Stimulated activated CD4-positive, alpha-beta T cell treated with anti-CD3 and anti-CD28 coated beads, Interleukin-1b, Interleukin-23, amount 100 ng/mL, for 48 hours (primary cell): ENCODE measurements around the gene RAB15.
A peak's percentile ranks its signal among the peaks of the same experiment; 100 is the strongest.

Source experiments
- DNase-seq: peaks from one replicate; pipeline ENCODE4 v3.0.0-alpha.2; 2020

The RAB15 gene

DNA sequence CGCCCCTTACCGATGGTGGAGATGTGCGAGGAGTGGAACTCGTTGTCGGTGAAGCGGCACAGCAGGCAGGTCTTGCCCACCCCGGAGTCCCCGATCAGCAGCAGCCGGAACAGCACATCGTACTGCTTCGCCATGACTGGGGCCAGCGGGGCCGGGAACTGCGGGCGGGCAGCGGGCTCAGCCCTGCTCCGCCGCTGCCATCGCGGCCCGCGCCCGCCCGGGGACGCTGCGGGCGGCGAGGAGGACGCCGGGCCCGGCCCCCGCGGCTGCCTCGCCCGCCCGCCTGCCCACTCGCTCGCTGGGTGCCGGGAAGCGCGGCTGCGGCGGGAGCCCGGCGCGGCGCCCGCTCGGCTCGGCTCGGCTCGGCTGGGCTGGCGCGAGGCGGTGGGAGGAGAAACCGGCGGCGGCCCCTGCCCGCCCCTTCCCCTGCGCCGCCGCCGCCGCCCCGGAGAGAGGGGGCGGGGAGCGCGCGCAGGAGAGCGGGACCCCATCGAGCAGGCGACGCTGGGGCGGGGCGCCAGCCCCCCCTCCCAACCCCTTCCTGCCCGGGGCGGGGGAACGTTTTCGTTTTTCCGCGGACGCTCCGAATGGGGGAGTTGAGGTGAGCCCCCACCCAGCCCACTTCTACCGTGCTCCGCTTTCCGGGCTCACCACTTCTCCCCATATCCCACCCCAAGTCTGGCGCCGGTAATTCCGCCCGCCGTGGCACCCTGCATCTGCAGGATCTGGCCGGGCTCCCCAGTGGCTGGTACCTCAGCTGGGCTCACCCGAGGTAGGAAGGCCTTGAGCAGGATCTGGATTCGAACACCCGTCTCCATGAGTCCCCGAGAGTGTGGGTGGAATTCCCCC is at the start of gene RAB15:
Gene RAB15 (minus strand): TSS at position 394 of the 849 bp plus-strand sequence. CDS start 260 bp downstream, at position 134.
- peak; percentile 16 for DNase-seq

DNA sequence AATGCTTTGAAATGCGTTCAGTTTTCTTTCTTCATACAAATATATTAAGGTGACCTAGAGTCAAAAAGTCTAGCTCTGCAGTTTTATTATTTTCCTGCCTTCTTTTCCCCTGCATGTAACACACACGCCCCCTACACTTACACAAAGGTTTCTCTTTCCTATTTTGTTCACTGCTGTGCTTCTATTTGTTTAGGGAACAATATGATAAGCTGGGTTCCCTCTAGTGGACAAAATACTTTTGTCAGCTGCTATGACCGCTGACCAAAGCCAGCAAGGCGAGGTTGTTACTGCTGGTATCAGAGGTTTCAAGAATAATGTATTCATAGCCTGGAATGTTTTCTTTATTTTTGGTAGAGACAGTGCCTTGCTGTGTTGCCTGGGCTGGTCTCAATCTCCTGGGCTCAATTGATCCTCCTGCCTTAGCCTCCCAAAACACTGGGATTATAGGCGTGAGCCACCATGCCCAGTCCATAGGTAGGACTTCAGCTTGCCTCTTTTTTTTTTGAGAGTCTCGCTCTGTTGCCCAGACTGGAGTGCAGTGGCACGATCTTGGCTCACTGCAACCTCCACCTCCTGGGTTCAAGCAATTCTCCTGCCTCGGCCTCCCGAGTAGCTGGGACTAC is 47.9 kb upstream of the RAB15 start:
- no peak for DNase-seq

DNA sequence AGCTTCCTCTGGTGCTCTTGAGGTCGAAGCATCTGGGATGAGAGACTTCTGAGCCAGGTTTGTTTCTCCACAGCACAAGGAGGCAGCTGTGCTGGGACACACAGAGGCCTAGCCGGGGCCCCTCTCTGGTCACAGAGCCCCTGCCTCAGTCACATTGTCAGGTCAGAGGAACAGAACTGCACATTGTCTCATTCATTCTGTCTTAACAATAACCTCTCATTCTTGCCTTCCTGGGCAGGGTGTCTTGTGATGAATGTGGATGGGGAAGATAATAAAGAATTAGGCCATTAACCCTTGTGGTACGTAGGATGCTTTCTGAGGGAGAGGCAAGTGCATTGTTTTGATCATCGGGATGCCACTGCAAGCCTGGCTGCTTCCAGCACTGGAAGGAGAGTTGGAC is 44.3 kb upstream of the RAB15 start:
- no peak for DNase-seq

DNA sequence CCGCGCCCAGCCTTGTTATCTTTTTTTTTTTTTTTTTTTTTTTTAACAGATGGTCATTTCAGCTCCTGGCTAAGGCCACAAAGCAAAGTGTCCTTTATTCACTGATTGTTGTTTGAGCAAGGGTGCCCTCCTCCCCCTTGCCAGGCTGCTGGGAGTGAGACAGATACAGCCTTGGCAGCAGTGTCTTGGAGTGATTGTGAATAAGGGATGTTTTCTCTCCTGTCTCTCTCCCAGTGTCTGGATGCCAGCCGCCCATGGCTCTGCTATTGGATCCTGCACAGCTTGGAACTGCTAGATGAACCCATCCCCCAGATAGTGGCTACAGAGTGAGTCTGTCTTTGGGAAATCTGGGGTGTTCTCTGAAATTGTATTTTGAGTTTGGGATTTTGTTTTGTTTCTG is 43.3 kb upstream of the RAB15 start:
- DNase-seq = no peak

DNA sequence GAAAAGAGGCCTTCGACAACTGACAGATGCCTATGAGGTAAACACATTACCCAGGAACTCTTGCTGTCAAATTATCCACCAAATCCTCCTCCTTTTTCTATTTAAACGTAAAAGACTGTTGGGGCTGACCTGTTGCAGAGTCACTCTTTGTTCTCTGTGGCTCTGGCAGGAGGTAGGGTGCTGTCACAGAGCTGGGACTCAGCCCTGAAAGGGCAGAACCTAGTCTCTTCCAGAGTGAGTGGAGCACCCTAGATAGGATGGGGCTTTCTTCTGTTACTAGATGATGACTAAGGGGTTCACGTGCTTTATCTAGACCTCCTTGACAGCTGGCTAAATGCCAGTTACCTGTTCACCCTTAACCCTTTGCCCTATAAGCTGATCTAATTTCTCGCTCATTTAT is 40.2 kb upstream of the RAB15 start:
- no peak for DNase-seq

DNA sequence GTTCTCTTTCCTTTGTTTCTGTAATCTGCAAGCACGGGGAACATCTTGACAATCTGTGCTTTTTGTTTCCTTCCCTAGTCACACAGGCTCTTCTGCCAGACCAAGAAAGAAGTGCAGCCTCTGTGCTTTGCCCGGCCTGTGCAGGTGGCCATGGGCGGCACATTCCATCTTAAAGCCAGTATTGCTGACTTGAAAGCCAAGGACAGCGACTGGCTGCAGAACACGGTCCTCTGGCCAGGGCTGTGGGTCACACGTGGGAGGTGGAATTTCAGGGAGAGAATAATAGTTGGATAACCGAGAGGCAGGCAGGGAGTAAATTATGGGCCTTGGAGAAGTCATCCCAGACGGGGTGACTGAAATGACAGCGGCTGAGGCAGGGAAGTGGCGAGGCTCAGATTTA is 39.4 kb upstream of the RAB15 start:
- no peak for DNase-seq

DNA sequence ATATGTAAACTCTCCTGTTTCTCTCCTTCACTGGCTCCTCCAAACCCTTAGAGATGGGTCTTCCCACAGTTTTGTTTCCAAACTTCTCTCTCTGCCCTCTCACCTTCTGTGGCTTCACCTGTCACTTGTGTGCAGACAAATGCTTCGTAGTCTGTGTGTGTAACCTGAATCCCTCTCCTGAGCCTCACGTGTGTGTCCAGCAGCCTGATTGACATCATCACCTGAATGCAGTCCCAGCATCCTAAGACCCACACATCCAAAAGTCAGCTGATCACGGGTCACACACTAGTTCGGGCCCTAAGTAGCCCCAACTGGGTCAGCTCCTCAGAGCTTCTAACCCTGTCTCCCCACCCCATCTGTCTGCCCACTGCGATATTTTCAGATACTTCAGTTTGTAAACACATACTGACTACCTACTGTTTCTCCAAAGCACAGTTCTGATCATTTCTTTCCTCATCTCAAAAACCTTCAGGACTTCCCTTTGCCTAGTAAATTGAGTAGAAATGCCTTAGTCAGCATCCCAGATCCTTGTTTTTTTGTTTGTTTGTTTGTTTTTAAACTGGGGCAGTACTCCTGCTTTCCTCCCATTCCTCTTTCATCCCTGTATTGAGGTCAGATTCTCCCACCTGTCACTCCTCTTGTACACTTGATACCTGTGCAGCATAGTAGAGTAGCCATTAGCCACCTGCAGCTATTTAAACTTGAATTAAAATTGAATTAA is 38.2 kb upstream of the RAB15 start:
- no peak for DNase-seq

DNA sequence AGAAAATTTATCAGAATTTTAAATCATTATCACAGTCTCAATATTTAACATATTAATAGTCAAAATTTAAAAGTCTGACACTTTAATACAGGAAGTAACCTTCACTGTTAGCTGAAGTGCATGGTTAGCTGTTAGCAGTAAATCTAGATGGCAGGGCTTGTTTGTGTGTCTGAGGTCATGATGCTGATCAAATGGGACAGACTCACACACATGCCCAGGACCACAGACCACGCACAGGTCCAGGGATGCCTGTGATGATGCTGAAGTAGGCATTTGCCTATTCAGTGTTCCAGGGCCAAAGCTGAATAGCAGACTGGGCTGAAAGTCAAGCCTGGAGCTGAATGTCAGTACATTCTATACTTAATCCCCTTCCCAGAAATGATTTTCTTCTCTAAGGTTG is 35.1 kb upstream of the RAB15 start:
- DNase-seq = no peak

DNA sequence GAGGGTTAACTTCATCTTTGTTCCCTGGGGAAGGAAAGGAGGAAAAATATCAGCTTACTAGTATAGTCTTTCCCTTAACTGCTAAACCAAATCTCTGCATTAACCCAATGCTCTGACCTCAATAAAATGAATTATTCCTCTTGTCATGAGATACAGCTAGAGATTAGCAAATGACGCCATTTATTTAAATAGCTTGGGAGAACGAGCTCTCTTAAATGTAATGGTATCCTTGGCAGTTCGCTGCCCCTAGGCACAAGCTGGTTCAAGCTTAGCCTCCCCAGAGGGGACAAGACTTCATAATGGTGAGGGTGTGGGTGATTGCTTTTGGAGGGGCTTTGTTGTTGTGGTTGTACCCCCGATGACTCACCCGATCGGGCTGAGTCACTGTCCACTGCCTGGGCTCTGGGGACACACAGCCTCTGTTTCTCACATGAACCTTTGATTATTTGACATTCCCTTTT is 34.2 kb upstream of the RAB15 start:
- no peak for DNase-seq

DNA sequence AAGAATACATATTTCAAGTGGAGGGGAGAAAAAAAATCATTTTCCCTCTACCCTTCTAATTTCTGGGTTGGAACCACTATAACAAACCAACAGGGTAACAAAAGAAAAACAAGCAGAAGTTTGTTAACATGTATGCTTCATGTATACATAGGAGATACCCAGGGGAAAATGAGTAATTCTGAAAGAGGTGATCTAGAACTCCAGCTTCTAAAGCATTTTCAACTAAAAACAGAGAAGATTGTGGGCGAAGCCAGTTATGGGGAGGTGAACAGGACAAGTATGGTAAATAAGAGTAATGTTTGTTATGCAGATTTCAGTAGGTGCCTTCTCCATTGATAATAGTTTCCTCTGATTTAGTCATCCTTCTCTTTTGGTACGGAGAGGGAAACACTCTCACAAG is 31.3 kb upstream of the RAB15 start:
- no peak for DNase-seq

DNA sequence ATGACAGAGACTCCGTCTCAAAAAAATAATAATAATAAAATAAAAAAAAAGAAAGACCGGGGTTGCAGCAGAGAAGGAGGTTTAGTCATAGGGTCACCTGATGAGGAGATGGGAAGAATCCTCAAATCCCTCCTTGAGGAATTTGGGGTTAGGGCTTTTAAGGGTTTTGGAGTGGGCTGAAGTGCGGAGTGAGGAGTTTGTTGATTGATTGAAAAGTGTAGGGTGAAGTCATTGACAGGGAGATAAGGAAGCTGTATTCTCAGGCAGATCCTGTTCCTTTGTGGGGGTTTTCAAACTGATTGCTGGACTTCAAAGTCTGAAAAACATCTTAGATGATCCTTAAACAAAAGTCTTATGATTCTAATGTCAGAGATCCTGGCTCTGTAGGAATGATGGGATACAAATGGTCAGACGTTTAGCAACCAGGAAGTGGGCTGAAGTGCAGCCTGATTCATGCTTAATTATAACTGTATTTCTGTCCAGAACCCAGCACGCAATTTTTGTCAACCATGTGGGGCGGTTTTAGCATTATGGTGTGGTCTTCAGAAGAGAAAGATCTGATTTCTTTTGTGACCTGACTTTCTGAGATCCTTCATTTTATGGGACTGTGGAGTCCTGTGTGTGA is 30.6 kb upstream of the RAB15 start:
- DNase-seq = no peak

DNA sequence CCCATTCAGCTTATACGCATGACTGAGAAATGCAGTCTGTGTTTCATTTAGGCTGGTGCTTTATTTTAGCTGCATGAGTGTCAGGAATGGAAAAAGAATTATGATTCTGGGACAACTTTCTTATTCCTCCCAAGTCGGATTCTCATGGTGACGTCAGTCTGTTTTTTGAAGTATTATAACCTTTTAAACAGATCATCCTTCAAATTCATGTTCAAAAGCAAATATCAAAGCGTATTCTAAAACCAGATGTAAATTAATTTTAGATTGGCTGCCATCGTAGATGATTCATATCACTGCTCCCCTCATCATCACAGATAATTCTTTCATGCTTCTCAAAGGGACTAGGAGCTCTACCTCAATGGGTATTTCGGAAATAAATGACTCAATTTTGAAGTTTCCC is 29.6 kb upstream of the RAB15 start:
- DNase-seq = no peak

DNA sequence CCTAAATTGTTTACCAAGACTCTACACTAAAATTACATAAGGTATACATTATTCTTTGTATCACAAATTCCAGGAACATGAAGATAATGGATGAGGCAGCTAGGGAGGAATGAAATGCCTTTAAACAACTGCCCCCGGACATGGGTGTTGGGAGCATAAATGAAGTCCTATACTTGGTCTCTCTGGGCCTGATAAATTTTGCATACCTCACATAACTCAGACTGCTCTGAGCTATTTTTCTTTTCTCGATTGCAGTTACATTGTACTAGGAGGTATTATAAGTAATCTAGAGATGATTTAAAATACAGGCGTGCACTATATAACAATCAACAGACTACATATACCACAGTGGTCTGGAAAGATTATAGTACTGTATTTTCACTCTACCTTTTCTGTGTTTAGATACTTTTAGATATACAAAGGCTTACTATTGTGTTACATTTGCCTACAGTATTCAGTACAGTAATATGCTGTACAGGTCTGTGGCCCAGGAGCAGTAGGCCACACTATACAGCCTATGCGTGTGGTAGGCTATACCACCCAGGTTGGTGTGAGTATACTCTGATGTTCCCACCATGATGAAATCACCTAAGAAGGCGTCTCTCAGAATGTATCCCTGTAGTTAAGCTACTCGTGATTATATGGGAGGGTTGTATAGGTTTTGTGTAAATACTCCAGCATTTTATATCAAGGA is 28.9 kb upstream of the RAB15 start:
- DNase-seq = no peak

DNA sequence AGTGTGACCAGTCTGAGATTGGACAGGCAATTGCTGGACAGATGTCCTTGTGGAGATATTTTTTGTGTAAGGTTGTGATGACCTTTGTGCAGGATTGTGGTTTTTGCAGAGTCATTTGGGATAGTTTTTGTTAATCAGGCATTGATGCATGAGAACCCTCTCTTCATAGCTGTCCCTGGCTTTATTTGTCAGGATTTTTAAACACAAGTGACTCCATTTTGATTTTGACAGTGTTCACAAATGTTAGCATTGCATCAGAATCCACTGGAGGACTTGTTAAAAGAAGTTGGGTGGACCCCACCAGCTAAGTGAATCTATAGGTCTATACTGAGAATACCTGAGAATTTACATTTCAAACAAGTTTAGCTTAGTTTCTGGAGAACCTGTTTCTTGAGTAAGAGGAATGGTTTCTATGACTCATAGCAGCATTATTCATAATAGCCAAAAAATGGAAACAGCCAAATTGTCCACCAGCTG is 26.4 kb upstream of the RAB15 start:
- no peak for DNase-seq

DNA sequence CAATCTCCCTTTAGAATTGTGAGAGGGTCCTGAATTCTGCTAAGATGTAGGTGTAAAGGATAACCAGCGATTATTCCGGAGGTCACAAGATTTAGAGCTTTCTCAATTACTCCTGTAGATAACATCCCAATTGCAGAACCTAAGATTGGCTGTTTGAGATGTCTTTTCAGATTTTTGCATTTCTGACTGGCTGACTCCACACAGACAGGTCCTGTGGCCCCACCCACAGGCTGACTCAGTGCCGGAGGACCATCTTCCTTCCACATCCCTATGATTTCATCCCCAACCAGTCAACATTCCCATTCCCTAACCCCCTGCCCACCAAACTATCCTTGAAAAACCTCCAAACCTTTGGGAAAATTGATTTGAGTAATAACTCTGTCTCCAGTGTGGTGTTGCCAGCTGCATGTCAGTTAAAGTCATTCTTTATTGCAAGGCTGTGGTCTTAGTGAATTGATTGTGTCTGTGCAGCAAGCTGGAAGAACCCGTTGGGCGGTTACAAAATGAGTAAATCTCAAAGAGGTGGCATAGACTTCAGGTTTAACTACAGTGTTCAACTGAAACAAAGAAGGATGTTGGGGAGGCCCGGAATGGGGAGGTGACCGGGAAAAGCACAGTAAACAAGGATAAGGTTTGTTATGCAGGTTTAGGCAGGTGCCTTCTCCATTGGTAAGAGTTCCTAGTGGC is 25.1 kb upstream of the RAB15 start:
- DNase-seq = no peak

DNA sequence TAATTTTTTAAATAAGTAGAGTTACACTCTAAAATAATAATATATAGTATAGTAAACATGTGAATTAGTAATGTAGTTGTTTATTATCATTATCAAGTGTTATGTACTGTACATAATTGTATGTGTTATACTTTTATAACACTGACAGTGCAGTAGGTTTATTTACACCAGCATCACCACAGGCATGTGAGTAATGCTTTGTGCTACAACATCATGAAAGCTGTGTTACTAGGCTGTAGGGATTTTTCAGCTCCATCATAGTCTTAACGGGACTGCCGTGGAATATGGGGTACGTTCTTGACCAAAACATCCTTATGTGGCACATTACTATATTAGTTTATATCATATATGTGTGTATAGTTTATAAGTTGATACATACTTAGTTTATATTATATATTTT is 23.2 kb upstream of the RAB15 start:
- no peak for DNase-seq

DNA sequence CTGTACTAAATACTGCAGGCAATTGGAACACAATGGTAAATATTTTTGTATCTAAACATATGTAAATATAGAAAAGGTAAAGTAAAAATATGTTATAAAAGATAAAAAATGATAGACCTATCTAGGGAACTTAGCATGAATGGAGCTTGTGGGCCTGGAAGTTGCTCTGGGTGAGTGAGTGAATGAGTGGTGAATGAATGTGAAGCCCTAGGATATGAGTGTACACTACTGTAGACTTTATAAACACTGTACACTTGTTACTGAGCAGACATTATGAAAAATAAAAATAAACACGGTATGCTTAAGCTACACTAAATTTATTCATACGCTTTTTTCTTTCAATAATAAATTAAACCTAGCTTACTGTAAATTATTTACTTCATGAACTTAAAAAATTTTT is 22.4 kb upstream of the RAB15 start:
- no peak for DNase-seq

DNA sequence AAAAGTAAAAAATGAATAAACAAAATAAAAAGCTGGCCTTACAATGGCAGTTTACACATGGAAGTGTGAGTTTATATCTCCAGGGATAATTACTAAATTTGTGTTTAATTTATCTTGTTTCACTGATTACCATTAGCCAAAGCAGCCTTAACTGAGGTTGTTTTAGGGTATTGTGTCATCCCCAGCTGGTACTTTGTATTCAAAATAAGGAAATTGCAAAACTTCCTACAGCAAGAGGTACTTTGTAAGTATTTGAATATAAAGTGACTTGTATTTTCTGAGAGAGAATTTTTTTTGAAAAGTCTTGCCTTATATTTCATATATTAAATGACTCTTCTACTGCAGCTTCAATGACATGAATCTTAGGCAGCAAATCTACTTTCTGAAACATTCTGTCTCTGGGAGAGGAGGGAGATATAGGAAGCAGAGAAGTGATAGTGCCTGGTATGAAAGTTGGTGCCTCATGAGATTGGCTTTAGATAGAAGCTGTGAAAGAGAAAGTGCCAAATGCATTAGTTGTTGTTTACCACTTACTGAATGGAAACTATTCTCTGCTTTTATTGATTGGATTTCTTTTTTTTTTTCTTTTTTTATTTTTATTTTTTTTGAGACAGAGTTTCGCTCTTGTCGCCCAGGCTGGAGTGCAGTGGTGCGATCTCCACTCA is 21.3 kb upstream of the RAB15 start:
- DNase-seq = no peak

DNA sequence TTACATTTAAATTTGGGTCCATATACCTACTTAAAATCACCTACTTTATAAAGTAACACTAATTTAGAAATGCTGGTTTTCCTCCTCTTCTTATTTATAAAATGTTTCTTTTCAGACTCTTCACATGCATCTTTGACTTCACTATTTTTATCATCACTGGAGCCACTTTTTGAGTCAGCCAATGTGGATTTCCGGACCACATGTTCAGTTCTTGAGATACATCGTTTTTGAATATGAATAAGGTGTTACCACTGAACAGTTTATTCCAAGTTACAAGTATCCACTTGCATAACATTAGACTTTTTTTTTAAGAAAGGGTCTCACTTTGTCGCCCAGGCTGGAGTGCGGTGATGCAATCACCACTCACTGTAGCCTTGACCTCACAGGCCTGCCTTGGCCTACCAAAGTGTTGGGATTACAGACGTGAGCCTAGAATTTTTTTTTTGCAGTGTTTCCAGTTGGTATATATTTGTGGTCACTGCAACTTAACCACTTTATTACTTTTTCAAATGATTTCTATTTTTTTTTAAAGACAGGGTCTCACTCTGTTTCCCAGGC is 20.3 kb upstream of the RAB15 start:
- no peak for DNase-seq

DNA sequence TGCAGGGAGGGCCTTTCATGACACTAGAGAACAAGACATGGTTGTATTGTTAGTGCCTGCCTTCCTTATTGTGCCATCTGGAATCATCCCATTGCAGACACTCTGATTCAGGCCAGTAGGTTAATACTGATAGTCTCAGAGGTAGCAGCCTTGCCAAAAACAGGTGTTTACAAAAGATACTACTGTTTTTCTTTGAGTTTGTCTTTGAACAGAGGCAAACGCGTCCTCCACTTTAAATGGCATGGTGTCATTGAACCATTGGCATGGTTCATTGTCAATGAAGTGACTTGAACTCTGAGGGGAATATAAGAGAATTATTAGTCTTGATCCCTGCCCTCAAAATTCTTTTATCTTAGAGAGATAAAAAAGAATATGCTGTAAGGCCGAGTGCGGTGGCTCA is 18.8 kb upstream of the RAB15 start:
- DNase-seq = no peak

DNA sequence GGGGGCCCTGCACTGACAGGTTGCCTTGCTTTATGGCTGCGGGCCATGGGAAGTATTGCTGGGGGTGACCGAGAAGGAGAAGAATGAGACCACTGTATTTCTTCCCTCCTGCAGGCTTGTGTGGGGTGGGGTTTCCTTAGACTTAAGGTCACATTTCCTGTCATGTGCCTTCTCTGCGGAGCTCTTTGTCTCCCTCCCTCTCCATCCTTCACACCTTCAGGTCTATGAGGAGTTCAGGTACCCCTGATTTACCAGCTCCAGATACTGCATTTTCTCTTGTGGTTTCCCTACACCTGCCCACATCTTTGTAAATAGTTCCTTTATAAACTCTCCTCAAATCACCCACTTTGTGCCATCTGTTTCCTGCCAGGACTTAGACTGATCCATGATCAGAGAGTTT is 18.2 kb upstream of the RAB15 start:
- no peak for DNase-seq
